Endothelial cell of hepatic sinusoid (primary cell): ENCODE results near the gene RADIL.
"Not testable (repeated sequence)": the region's sequence is repeated elsewhere in the genome, so short reads cannot be mapped to it uniquely, and the experiment has no call there.

Experiments used
- in situ Hi-C: cut with HindIII; loops from 2 replicates; pipeline ENCODE4 v1.10.0; 2017; ENCODE audit warnings: low sequenced_read_pairs

RADIL gene

GRCh38 chr7:4814433-4814832 is 69.1 kb downstream of the RADIL start:
- in situ Hi-C loops = loop anchor here (10.0 kb wide), 1 partner anchor 70 kb away; the partner anchor contains the start of gene RADIL

GRCh38 chr7:4809666-4810065 is 73.8 kb downstream of the RADIL start:
- in situ Hi-C loops = loop anchor here (10.0 kb wide), 1 partner anchor 75 kb away; the partner anchor contains the start of gene RADIL

- in situ Hi-C loops = no loop called here
Observed at GRCh38 chr7:4809091-4809591, 74.4 kb downstream of the RADIL start.

- in situ Hi-C loops = no loop called here
Observed at GRCh38 chr7:4808565-4808964, 75.0 kb downstream of the RADIL start.

GRCh38 chr7:4808026-4808425 is 75.5 kb downstream of the RADIL start:
- in situ Hi-C loops = no loop called here

GRCh38 chr7:4807598-4808016 is 75.9 kb downstream of the RADIL start:
- in situ Hi-C loops = no loop called here

GRCh38 chr7:4806983-4807597 is 76.4 kb downstream of the RADIL start:
- in situ Hi-C loops = no loop called here

- in situ Hi-C loops = no loop called here
Observed at GRCh38 chr7:4805984-4806300, 77.6 kb downstream of the RADIL start.

- in situ Hi-C loops = no loop called here
Observed at GRCh38 chr7:4805110-4805983, 78.2 kb downstream of the RADIL start.

GRCh38 chr7:4803397-4804241 is 79.9 kb downstream of the RADIL start:
- in situ Hi-C loops = no loop called here

GRCh38 chr7:4802577-4802976 is 80.9 kb downstream of the RADIL start:
- in situ Hi-C loops = not testable (repeated sequence)

- in situ Hi-C loops = no loop called here
Observed at GRCh38 chr7:4801839-4802231, 81.7 kb downstream of the RADIL start.

GRCh38 chr7:4800926-4801838 is 82.3 kb downstream of the RADIL start:
- in situ Hi-C loops = no loop called here

GRCh38 chr7:4800487-4800886 is 83.0 kb downstream of the RADIL start:
- in situ Hi-C loops = no loop called here

- in situ Hi-C loops = no loop called here
Observed at GRCh38 chr7:4799508-4800268, 83.8 kb downstream of the RADIL start.

GRCh38 chr7:4798706-4799235 is 84.7 kb downstream of the RADIL start:
- in situ Hi-C loops = no loop called here

GRCh38 chr7:4797858-4798705 is 85.4 kb downstream of the RADIL start:
- in situ Hi-C loops = no loop called here

GRCh38 chr7:4796453-4796852 is 87.1 kb downstream of the RADIL start:
- in situ Hi-C loops = no loop called here
